HEK293 (cell line): ENCODE results near the gene MIF.
"Not testable (repeated sequence)": the region's sequence is repeated elsewhere in the genome, so short reads cannot be mapped to it uniquely, and the experiment has no call there.

Experiments used
- CTCF ChIA-PET: fragments of 350-600 bp; formaldehyde crosslinking; extraction: SDS; loops from one replicate; lab custom pipeline; 2021; ENCODE audit warnings: antibody characterized with exemption; lab: Yijun Ruan, JAX
- POLR2A ChIA-PET: fragments of 300-600 bp; formaldehyde crosslinking; extraction: SDS; loops from one replicate; lab custom pipeline; 2020; ENCODE audit warnings: antibody characterized with exemption, inconsistent platforms; lab: Yijun Ruan, JAX
- H3K27ac ChIP-seq: fragments of 200-500 bp; sonication (Bioruptor generic); 2 replicates; pipeline ENCODE4 v1.5.1; 2014; ENCODE audit warnings: low read depth, low read length, control low read depth, inconsistent platforms; ENCODE audit errors: extremely low read depth
- H3K36me3 ChIP-seq, 2 experiments: fragments of 200-500 bp in 1 of 2; sonication (Bioruptor generic) in 1 of 2; 1 replicate in 1 of 2; 2 replicates in 1 of 2; pipeline ENCODE4 v1.5.1; 2014 to 2017; ENCODE audit warnings: inconsistent platforms in 2 of 2, low read length in 2 of 2; ENCODE audit not compliant: control insufficient read depth in 2 of 2, insufficient read depth in 1 of 2
- H3K4me1 ChIP-seq: fragments of 200-500 bp; sonication (Bioruptor generic); 2 replicates; pipeline ENCODE4 v1.5.1; 2014; ENCODE audit warnings: mild to moderate bottlenecking, low read length, inconsistent platforms; ENCODE audit not compliant: control insufficient read depth, insufficient read depth
- H3K4me3 ChIP-seq: 2 replicates; pipeline ENCODE4 v1.5.1; 2011; ENCODE audit warnings: low read depth, mild to moderate bottlenecking, control low read depth, low read length, moderate library complexity
- H3K9me3 ChIP-seq: fragments of 200-500 bp; sonication (Bioruptor generic); 2 replicates; pipeline ENCODE4 v1.5.1; 2014; ENCODE audit warnings: low read depth, low read length, inconsistent platforms; ENCODE audit not compliant: control insufficient read depth, insufficient read depth
- SCRT1 ChIP-seq: fragments of 450-650 bp; formaldehyde crosslinking; IDR thresholded peaks from 2 replicates; pipeline ENCODE4 v1.5.1; 2016; ENCODE audit warnings: missing biosample characterization, missing genetic modification characterization, borderline replicate concordance
- SCRT2 ChIP-seq: fragments of 450-650 bp; formaldehyde crosslinking; IDR thresholded peaks from 2 replicates; pipeline ENCODE4 v1.5.1; 2016; ENCODE audit warnings: missing biosample characterization, missing genetic modification characterization
- YY1 ChIP-seq: fragments of 450-650 bp; formaldehyde crosslinking; IDR thresholded peaks from 2 replicates; pipeline ENCODE4 v1.5.1; 2018; ENCODE audit warnings: missing biosample characterization, missing genetic modification characterization
- ZBTB48 ChIP-seq: fragments of 450-650 bp; formaldehyde crosslinking; IDR thresholded peaks from 2 replicates; pipeline ENCODE4 v1.5.1; 2016; ENCODE audit warnings: missing biosample characterization, missing genetic modification characterization
- ZEB2 ChIP-seq: fragments of 450-650 bp; formaldehyde crosslinking; IDR thresholded peaks from 2 replicates; pipeline ENCODE4 v1.5.1; 2016; ENCODE audit warnings: missing biosample characterization, missing genetic modification characterization
- ZNF112 ChIP-seq: fragments of 450-650 bp; formaldehyde crosslinking; IDR thresholded peaks from 2 replicates; pipeline ENCODE4 v1.5.0; 2017; ENCODE audit warnings: missing biosample characterization, missing genetic modification characterization
- ZNF121 ChIP-seq: fragments of 450-650 bp; formaldehyde crosslinking; IDR thresholded peaks from 2 replicates; pipeline ENCODE4 v1.5.1; 2016; ENCODE audit warnings: missing biosample characterization, missing genetic modification characterization
- ZNF146 ChIP-seq: fragments of 450-650 bp; formaldehyde crosslinking; IDR thresholded peaks from 2 replicates; pipeline ENCODE4 v1.5.1; 2016; ENCODE audit warnings: missing biosample characterization, missing genetic modification characterization
- ZNF184 ChIP-seq: fragments of 450-650 bp; IDR thresholded peaks from 2 replicates; pipeline ENCODE4 v1.5.1; 2018; ENCODE audit warnings: missing biosample characterization, mild to moderate bottlenecking, missing genetic modification characterization
- ZNF266 ChIP-seq: fragments of 450-650 bp; formaldehyde crosslinking; IDR thresholded peaks from 2 replicates; pipeline ENCODE4 v1.5.1; 2016; ENCODE audit warnings: missing biosample characterization, missing genetic modification characterization, low read depth
- ZNF548 ChIP-seq: fragments of 450-650 bp; formaldehyde crosslinking; IDR thresholded peaks from 2 replicates; pipeline ENCODE4 v1.5.1; 2016; ENCODE audit warnings: missing biosample characterization, missing genetic modification characterization
- ZNF654 ChIP-seq: fragments of 450-650 bp; formaldehyde crosslinking; IDR thresholded peaks from 2 replicates; pipeline ENCODE4 v1.5.1; 2016; ENCODE audit warnings: low read depth, missing biosample characterization, missing genetic modification characterization
- ZNF785 ChIP-seq: fragments of 450-650 bp; formaldehyde crosslinking; IDR thresholded peaks from 2 replicates; pipeline ENCODE4 v1.5.1; 2016; ENCODE audit warnings: missing biosample characterization, missing genetic modification characterization
- TF ChIP-seq, protein P1 (sequence below): fragments of 450-650 bp; formaldehyde crosslinking; IDR thresholded peaks from 2 replicates; pipeline ENCODE4 v1.5.1; 2016; ENCODE audit warnings: missing biosample characterization, missing genetic modification characterization
- TF ChIP-seq, protein P2 (sequence below): fragments of 450-650 bp; formaldehyde crosslinking; IDR thresholded peaks from 2 replicates; pipeline ENCODE4 v1.5.1; 2016; ENCODE audit warnings: missing biosample characterization, missing genetic modification characterization
- TF ChIP-seq, protein P3 (sequence below): fragments of 450-650 bp; formaldehyde crosslinking; IDR thresholded peaks from 2 replicates; pipeline ENCODE4 v1.5.1; 2016; ENCODE audit warnings: missing biosample characterization, missing genetic modification characterization
- TF ChIP-seq, protein P4 (sequence below): fragments of 450-650 bp; formaldehyde crosslinking; IDR thresholded peaks from 2 replicates; pipeline ENCODE4 v1.5.1; 2017; ENCODE audit warnings: missing biosample characterization, missing genetic modification characterization

MIF gene

DNA sequence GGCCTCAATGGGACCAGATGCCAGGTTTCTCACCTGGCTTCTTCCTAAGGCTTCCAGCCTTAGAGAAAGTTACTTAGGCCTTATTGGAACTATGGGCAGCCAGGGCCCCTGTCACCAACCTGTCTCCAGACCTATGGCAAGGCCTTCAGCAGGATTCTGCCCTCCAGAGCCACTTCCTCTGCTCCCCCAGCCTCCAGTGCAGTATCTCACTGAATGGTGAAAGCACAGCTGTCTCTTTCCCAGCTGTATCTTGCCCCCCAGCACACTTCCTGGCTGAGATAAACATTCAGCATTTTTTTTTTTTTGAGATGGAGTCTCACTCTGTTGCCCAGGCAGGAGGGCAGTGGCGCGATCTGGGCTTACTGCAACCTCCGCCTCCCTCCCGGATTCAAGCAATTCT lies 35.0 kb upstream of the MIF start:
- POLR2A ChIA-PET = interaction anchor here (0.5 to 1.6 kb wide), 6 partner anchors 9 to 240 kb away, joined by 3 to 9 read pairs (median 5); partner anchors contain the start of gene MIF
- Histone ChIP-seq H3K27ac (no peak overlapping the region), H3K9me3 (no peaks in the 10 kb centered on the region), H3K4me1 (peaks cover 7% of the 10 kb centered on the region; the same call in 1 of the 2 replicates), H3K36me3 (no peaks in the 10 kb centered on the region), H3K4me3 (no peak overlapping the region)
- TF ChIP-seq ZNF121 (tag by site-specific recombination) (0 out of 2 replicates have a peak, but pooled peaks have one; percentile 12), ZNF785 (tag by site-specific recombination) (no peak)
- CTCF ChIA-PET = interaction anchor here (0.6 to 2.4 kb wide), 7 partner anchors 8 to 271 kb away, joined by 3 to 25 read pairs (median 3); partner anchors contain the start of gene MIF

DNA sequence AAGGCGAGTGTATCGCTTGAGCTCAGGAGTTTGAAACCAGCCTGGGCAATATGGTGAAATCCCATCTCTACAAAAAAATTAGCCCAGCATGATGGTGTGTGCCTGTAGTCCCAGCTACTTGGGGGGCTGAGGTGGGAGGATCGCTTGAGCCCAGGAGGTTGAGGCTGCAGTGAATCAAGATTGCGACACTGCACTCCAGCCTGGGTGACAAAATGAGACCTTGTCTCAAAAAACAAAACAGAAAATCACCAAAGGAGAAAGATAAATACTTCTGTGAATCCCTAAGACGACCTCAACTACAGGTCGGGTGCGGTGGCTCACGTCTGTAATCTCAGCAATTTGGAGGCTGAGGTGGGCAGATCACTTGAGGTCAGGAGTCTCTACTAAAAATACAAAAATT lies 34.0 kb upstream of the MIF start:
- not testable (repeated sequence) for H3K36me3 ChIP-seq, H3K4me3 ChIP-seq, H3K4me1 ChIP-seq, H3K9me3 ChIP-seq, H3K27ac ChIP-seq
- ChIA-PET POLR2A (interaction anchor here (1.6 kb wide), 1 partner anchor 34 kb away, joined by 8 read pairs; the partner anchor contains the start of gene MIF), CTCF (interaction anchor here (0.6 to 1.2 kb wide), 3 partner anchors 14 to 254 kb away, joined by 3 to 4 read pairs (median 3); no protein-coding TSS in a partner anchor)

DNA sequence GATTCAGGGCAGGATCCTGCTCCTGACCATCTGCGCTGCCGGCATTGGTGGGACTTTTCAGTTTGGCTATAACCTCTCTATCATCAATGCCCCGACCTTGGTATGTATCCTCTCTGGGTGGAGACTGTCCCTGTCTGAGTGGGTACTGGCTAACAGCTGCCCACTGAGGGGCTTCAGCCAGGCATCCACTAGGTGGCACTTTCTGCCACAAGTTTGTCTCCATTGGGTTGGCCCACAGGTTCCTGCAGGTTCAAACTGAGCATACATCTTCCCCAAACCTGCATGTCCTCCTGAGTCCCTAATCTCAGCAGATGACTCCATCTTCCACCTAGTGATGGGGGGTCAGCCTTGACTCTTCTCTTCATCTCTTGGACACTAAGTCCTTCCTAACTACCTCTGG lies 32.1 kb upstream of the MIF start:
- Histone ChIP-seq H3K4me1 (peaks cover 7% of the 10 kb centered on the region; the same call in 1 of the 2 replicates), H3K36me3 (no peaks in the 10 kb centered on the region; a peak in 1 of 3 replicates)
- CTCF ChIA-PET = interaction anchor here (0.5 to 4.0 kb wide), 15 partner anchors 10 to 1869 kb away, joined by 3 to 26 read pairs (median 4); partner anchors contain the start of gene MIF
- POLR2A ChIA-PET = interaction anchor here (0.6 to 1.5 kb wide), 3 partner anchors 32 to 341 kb away, joined by 3 to 6 read pairs (median 4); partner anchors contain the start of gene MIF
- TF ChIP-seq ZBTB48 (0 out of 2 replicates have a peak, but pooled peaks have one; percentile 22), ZNF548 (no peak), ZNF266 (no peak), ZNF654 (peak; percentile 93), ZNF184 (no peak), SCRT2 (peak; percentile 78), ZNF112 (tag by site-specific recombination) (no peak), SCRT1 (tag by site-specific recombination) (peak; percentile 70), ZEB2 (tag by site-specific recombination) (no peak), ZNF121 (tag by site-specific recombination) (no peak), YY1 (no peak), ZNF146 (no peak)
- TF ChIP-seq, protein P1, sequence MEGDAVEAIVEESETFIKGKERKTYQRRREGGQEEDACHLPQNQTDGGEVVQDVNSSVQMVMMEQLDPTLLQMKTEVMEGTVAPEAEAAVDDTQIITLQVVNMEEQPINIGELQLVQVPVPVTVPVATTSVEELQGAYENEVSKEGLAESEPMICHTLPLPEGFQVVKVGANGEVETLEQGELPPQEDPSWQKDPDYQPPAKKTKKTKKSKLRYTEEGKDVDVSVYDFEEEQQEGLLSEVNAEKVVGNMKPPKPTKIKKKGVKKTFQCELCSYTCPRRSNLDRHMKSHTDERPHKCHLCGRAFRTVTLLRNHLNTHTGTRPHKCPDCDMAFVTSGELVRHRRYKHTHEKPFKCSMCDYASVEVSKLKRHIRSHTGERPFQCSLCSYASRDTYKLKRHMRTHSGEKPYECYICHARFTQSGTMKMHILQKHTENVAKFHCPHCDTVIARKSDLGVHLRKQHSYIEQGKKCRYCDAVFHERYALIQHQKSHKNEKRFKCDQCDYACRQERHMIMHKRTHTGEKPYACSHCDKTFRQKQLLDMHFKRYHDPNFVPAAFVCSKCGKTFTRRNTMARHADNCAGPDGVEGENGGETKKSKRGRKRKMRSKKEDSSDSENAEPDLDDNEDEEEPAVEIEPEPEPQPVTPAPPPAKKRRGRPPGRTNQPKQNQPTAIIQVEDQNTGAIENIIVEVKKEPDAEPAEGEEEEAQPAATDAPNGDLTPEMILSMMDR = peak; percentile 68
- TF ChIP-seq, protein P2, sequence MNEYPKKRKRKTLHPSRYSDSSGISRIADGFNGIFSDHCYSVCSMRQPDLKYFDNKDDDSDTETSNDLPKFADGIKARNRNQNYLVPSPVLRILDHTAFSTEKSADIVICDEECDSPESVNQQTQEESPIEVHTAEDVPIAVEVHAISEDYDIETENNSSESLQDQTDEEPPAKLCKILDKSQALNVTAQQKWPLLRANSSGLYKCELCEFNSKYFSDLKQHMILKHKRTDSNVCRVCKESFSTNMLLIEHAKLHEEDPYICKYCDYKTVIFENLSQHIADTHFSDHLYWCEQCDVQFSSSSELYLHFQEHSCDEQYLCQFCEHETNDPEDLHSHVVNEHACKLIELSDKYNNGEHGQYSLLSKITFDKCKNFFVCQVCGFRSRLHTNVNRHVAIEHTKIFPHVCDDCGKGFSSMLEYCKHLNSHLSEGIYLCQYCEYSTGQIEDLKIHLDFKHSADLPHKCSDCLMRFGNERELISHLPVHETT (tag by site-specific recombination) = no peak
- TF ChIP-seq, protein P3, sequence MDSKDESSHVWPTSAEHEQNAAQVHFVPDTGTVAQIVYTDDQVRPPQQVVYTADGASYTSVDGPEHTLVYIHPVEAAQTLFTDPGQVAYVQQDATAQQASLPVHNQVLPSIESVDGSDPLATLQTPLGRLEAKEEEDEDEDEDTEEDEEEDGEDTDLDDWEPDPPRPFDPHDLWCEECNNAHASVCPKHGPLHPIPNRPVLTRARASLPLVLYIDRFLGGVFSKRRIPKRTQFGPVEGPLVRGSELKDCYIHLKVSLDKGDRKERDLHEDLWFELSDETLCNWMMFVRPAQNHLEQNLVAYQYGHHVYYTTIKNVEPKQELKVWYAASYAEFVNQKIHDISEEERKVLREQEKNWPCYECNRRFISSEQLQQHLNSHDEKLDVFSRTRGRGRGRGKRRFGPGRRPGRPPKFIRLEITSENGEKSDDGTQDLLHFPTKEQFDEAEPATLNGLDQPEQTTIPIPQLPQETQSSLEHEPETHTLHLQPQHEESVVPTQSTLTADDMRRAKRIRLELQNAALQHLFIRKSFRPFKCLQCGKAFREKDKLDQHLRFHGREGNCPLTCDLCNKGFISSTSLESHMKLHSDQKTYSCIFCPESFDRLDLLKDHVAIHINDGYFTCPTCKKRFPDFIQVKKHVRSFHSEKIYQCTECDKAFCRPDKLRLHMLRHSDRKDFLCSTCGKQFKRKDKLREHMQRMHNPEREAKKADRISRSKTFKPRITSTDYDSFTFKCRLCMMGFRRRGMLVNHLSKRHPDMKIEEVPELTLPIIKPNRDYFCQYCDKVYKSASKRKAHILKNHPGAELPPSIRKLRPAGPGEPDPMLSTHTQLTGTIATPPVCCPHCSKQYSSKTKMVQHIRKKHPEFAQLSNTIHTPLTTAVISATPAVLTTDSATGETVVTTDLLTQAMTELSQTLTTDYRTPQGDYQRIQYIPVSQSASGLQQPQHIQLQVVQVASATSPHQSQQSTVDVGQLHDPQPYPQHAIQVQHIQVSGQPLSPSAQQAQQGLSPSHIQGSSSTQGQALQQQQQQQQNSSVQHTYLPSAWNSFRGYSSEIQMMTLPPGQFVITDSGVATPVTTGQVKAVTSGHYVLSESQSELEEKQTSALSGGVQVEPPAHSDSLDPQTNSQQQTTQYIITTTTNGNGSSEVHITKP (tag by site-specific recombination) = peak; percentile 64
- TF ChIP-seq, protein P4, sequence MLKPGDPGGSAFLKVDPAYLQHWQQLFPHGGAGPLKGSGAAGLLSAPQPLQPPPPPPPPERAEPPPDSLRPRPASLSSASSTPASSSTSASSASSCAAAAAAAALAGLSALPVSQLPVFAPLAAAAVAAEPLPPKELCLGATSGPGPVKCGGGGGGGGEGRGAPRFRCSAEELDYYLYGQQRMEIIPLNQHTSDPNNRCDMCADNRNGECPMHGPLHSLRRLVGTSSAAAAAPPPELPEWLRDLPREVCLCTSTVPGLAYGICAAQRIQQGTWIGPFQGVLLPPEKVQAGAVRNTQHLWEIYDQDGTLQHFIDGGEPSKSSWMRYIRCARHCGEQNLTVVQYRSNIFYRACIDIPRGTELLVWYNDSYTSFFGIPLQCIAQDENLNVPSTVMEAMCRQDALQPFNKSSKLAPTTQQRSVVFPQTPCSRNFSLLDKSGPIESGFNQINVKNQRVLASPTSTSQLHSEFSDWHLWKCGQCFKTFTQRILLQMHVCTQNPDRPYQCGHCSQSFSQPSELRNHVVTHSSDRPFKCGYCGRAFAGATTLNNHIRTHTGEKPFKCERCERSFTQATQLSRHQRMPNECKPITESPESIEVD (tag by site-specific recombination) = no peak
- TF ChIP-seq, all 188 proteins: peak for 6
- no peak overlapping the region for H3K4me3 ChIP-seq
- H3K9me3 ChIP-seq = no peaks in the 10 kb centered on the region
- H3K27ac ChIP-seq = no peak overlapping the region
